Upper lobe of left lung (tissue), 4 donors: ENCODE results near the gene PECR.

ENCODE experiments used
- CTCF ChIP-seq, 6 experiments: fragments of 450-650 bp in 4 of 6; fragments of 200-600 bp in 2 of 6; sonication (generic) in 2 of 6; IDR thresholded peaks; one replicate each; pipeline ENCODE4 v1.5.1; 2016 to 2019; ENCODE audit warnings: antibody characterized with exemption in 6 of 6
- POLR2A ChIP-seq, 4 donors: fragments of 450-650 bp; IDR thresholded peaks; one replicate each; pipeline ENCODE4 v1.5.1; 2016 to 2017; ENCODE audit warnings: antibody characterized with exemption in 4 of 4, mild to moderate bottlenecking in 2 of 4

GRCh38 chr2:216030216-216030615 lies 51.4 kb downstream of the PECR start:
- TF ChIP-seq CTCF (IDR thresholded peaks at IDR 0.05) (no peak), POLR2A (IDR thresholded peaks at IDR 0.05) (no peak)
